Right lobe of liver (tissue), 6 donors: ENCODE data around the gene FLOT1. TPM values are rescaled to one million over a fixed set of nuclear protein-coding genes. Genes with fewer than 3 reads are reported as not detected.

Experiments
- ATAC-seq, 4 donors: fragments of 200-7000 bp; cut with Tn5 transposase; one replicate each; pipeline ENCODE4 v1.9.1; 2020; ENCODE audit warnings: mild to moderate bottlenecking in 4 of 4, moderate library complexity in 4 of 4
- DNase-seq, 3 donors: peaks; one replicate each; pipeline ENCODE4 v3.0.0-alpha.2; 2020
- H3K27ac ChIP-seq, 3 donors: fragments of 200-600 bp; one replicate each; pipeline ENCODE4 v1.8.0; 2022
- H3K27me3 ChIP-seq, 2 donors: fragments of 200-600 bp; one replicate each; pipeline ENCODE4 v1.8.0; 2022
- H3K36me3 ChIP-seq, 4 donors: fragments of 200-600 bp; sonication (generic) in 1 of 4; one replicate each; pipeline versions ENCODE4 v1.5.1 to v1.8.0; 2017 to 2022; ENCODE audit warnings: control low read depth in 1 of 4
- H3K4me1 ChIP-seq, 4 donors: fragments of 200-600 bp; sonication (generic) in 1 of 4; one replicate each; pipeline versions ENCODE4 v1.5.1 to v1.8.0; 2017 to 2022; ENCODE audit warnings: control low read depth in 1 of 4
- H3K4me3 ChIP-seq, 3 donors: fragments of 200-600 bp; one replicate each; pipeline ENCODE4 v1.8.0; 2022
- H3K9me3 ChIP-seq, 4 donors: fragments of 200-600 bp; sonication (generic) in 1 of 4; one replicate each; pipeline versions ENCODE4 v1.5.1 to v1.8.0; 2017 to 2022; ENCODE audit warnings: control low read depth in 1 of 4
- CTCF ChIP-seq, 4 donors: fragments of 200-600 bp in 3 of 4; fragments of 450-650 bp in 1 of 4; IDR thresholded peaks; one replicate each; pipeline versions ENCODE4 v1.5.1 to v1.8.0; 2016 to 2022; ENCODE audit warnings: antibody characterized with exemption in 4 of 4, mild to moderate bottlenecking in 2 of 4
- POLR2A ChIP-seq: fragments of 450-650 bp; IDR thresholded peaks from one replicate; pipeline ENCODE4 v1.6.1; 2017; ENCODE audit warnings: antibody characterized with exemption, mild to moderate bottlenecking
- WGBS: methylation state at CpG from one replicate; pipeline ENCODE4 v1.1.6; 2018; ENCODE audit warnings: low coverage, low lambda C conversion rate; ENCODE audit not compliant: insufficient coverage; ENCODE audit errors: missing lambda C conversion rate; 5-methylcytosine and 5-hydroxymethylcytosine counted together
- intact Hi-C, 2 donors: fragments of 100-400 bp; cut with DNase I; formaldehyde crosslinking; loops; one replicate each; pipeline versions ENCODE4 v1.11.2 to v1.14.1; 2022
- total RNA-seq, 6 experiments: library from RNA; depleted of rRNA in 2 of 6; stranded (reverse); fragments of >200 nt in 2 of 6; fragmentation: NEBNext Ultra II Directional in 3 of 6; extraction: Animal tissue kit (Norgen Biotek cat#: 25700) in 3 of 6; gene quantifications; one replicate each; pipeline versions ENCODE4 v1.1.0 to v1.2.4, GENCODE V29; 2016 to 2023
- donor health status: DM: no; HTN: yes; CAD: no.
- donor health status: DM: no; HTN: no; CAD: no.
- donor health status: DM: no; HTN: no; CAD: no.
- donor health status: DM: no; HTN: yes; CAD: no.
- donor health status: DM: no; HTN: yes; CAD: no.

The FLOT1 gene
- total RNA-seq, 6 experiments from 2014 or later = 37.1 to 92.2 (median 73.5) TPM

- TF ChIP-seq POLR2A = no peak
- TF ChIP-seq CTCF (IDR thresholded peaks at IDR 0.05) = no peak
- Histone ChIP-seq H3K36me3 (peaks cover 17 to 56% (median 38%) of the 10 kb centered on the region in 4 donors), H3K27me3 (no peaks in the 10 kb centered on the region), H3K9me3 (no peaks in the 10 kb centered on the region), H3K27ac (no peak overlapping the region), H3K4me1 (peaks cover 0 to 8% (median 3%) of the 10 kb centered on the region in 4 donors), H3K4me3 (no peak overlapping the region)
- WGBS = 54% methylated on average over 2 of the region's 7 CpGs
- peak in 1 of 3 donors; percentile 11 for DNase-seq
- no peak for ATAC-seq
- intact Hi-C loops = loop anchor here in 1 of 2 donors (2.0 kb wide), 1 partner anchor 47 kb away; no protein-coding TSS in a partner anchor
Observed at GRCh38 chr6:30727920-30728553, 14.4 kb downstream of the FLOT1 start.

GRCh38 chr6:30726506-30727413 is 15.7 kb downstream of the FLOT1 start:
- DNase-seq = peak in 1 of 3 donors; percentile 22
- TF ChIP-seq CTCF (IDR thresholded peaks at IDR 0.05) (no peak), POLR2A (no peak)
- peaks cover 0 to 19% (median 9%) of the 10 kb centered on the region in 4 donors for H3K4me1 ChIP-seq
- 86% methylated on average over 9 of the region's 11 CpGs for WGBS
- intact Hi-C loops = no loop called here
- no peak for ATAC-seq
- H3K27me3 ChIP-seq = no peaks in the 10 kb centered on the region
- H3K4me3 ChIP-seq = no peak overlapping the region
- no peaks in the 10 kb centered on the region for H3K9me3 ChIP-seq
- no peak overlapping the region for H3K27ac ChIP-seq
- peaks cover 14 to 65% (median 38%) of the 10 kb centered on the region in 4 donors for H3K36me3 ChIP-seq

- TF ChIP-seq POLR2A = no peak
- no peak for TF ChIP-seq CTCF (IDR thresholded peaks at IDR 0.05)
- Histone ChIP-seq H3K4me1 (peaks cover 0 to 20% (median 9%) of the 10 kb centered on the region in 4 donors), H3K4me3 (no peak overlapping the region), H3K27ac (no peak overlapping the region), H3K27me3 (no peaks in the 10 kb centered on the region), H3K36me3 (peaks cover 14 to 65% (median 38%) of the 10 kb centered on the region in 4 donors), H3K9me3 (no peaks in the 10 kb centered on the region)
- DNase-seq = peak in 1 of 3 donors; percentile 21
- WGBS = 67% methylated on average over 2 of the region's 3 CpGs
- ATAC-seq = no peak
- intact Hi-C loops = no loop called here
Observed at GRCh38 chr6:30725713-30726505, 16.6 kb downstream of the FLOT1 start.

GRCh38 chr6:30724906-30725667 is 17.4 kb downstream of the FLOT1 start:
- Histone ChIP-seq H3K27me3 (no peaks in the 10 kb centered on the region), H3K36me3 (peaks cover 9 to 61% (median 35%) of the 10 kb centered on the region in 4 donors), H3K4me3 (no peak overlapping the region), H3K4me1 (peaks cover 0 to 20% (median 7%) of the 10 kb centered on the region in 4 donors), H3K9me3 (no peaks in the 10 kb centered on the region), H3K27ac (no peak overlapping the region)
- intact Hi-C loops = no loop called here
- no peak for ATAC-seq
- TF ChIP-seq POLR2A (no peak), CTCF (IDR thresholded peaks at IDR 0.05) (no peak)
- 47% methylated on average over 6 of the region's 6 CpGs for WGBS
- DNase-seq = no peak
